Stimulated activated memory B cell treated with anti-CD40 and anti-IgM and Interleukin-4, amounts not matched to agents 10 μg/mL and 1 μg/mL and 100 μg/mL, for 72 hours (primary cell): ENCODE data around the gene PEX11A.

Source experiments
- ATAC-seq: fragments of 150-1000 bp; cut with Tn5 transposase; 2 replicates; pipeline ENCODE4 v1.10.0; 2021
- H3K27ac Mint-ChIP-seq: one replicate; pipeline ENCODE4 v1.8.0; 2022; ENCODE audit warnings: mild to moderate bottlenecking, mixed read lengths
- H3K27me3 Mint-ChIP-seq: one replicate; pipeline ENCODE4 v1.8.0; 2022; ENCODE audit warnings: mixed read lengths
- H3K36me3 Mint-ChIP-seq: one replicate; pipeline ENCODE4 v1.8.0; 2022; ENCODE audit warnings: mixed read lengths
- H3K4me1 Mint-ChIP-seq: one replicate; pipeline ENCODE4 v1.8.0; 2022; ENCODE audit warnings: mixed read lengths
- H3K4me3 Mint-ChIP-seq: one replicate; pipeline ENCODE4 v1.8.0; 2022; ENCODE audit warnings: mild to moderate bottlenecking, moderate library complexity, mixed read lengths
- H3K9me3 Mint-ChIP-seq: one replicate; pipeline ENCODE4 v1.8.0; 2022; ENCODE audit warnings: mixed read lengths

The PEX11A gene

GRCh38 chr15:89654301-89654761, 36.2 kb downstream of the PEX11A start:
- no peaks in the 10 kb centered on the region for H3K9me3 Mint-ChIP-seq
- peaks cover 15% of the 10 kb centered on the region for H3K4me1 Mint-ChIP-seq
- H3K27me3 Mint-ChIP-seq: peaks cover 73% of the 10 kb centered on the region
- no peak overlapping the region for H3K27ac Mint-ChIP-seq
- H3K36me3 Mint-ChIP-seq: no peaks in the 10 kb centered on the region
- ATAC-seq: no peak
- H3K4me3 Mint-ChIP-seq: peak overlapping the region; percentile 73

- no peak for ATAC-seq
- peaks cover 67% of the 10 kb centered on the region for H3K27me3 Mint-ChIP-seq
- H3K4me3 Mint-ChIP-seq: no peak overlapping the region
- peaks cover 15% of the 10 kb centered on the region for H3K4me1 Mint-ChIP-seq
- no peaks in the 10 kb centered on the region for H3K9me3 Mint-ChIP-seq
- no peaks in the 10 kb centered on the region for H3K36me3 Mint-ChIP-seq
- H3K27ac Mint-ChIP-seq: no peak overlapping the region
Measured at GRCh38 chr15:89653578-89653977, 37.0 kb downstream of the PEX11A start.

GRCh38 chr15:89652666-89653065, 37.9 kb downstream of the PEX11A start:
- H3K9me3 Mint-ChIP-seq: no peaks in the 10 kb centered on the region
- H3K27ac Mint-ChIP-seq: no peak overlapping the region
- no peaks in the 10 kb centered on the region for H3K36me3 Mint-ChIP-seq
- H3K4me1 Mint-ChIP-seq: peaks cover 16% of the 10 kb centered on the region
- no peak for ATAC-seq
- peaks cover 63% of the 10 kb centered on the region for H3K27me3 Mint-ChIP-seq
- H3K4me3 Mint-ChIP-seq: no peak overlapping the region

- no peak overlapping the region for H3K27ac Mint-ChIP-seq
- no peak overlapping the region for H3K4me3 Mint-ChIP-seq
- H3K9me3 Mint-ChIP-seq: no peaks in the 10 kb centered on the region
- no peaks in the 10 kb centered on the region for H3K36me3 Mint-ChIP-seq
- peaks cover 63% of the 10 kb centered on the region for H3K27me3 Mint-ChIP-seq
- peaks cover 22% of the 10 kb centered on the region for H3K4me1 Mint-ChIP-seq
- no peak for ATAC-seq
Measured at GRCh38 chr15:89652131-89652530, 38.4 kb downstream of the PEX11A start.

- Mint-ChIP-seq H3K36me3 (no peaks in the 10 kb centered on the region), H3K4me1 (peaks cover 16% of the 10 kb centered on the region), H3K4me3 (no peak overlapping the region), H3K27me3 (peaks cover 58% of the 10 kb centered on the region), H3K9me3 (no peaks in the 10 kb centered on the region), H3K27ac (no peak overlapping the region)
- no peak for ATAC-seq
Measured at GRCh38 chr15:89649716-89650115, 40.8 kb downstream of the PEX11A start.

- peaks cover 52% of the 10 kb centered on the region for H3K27me3 Mint-ChIP-seq
- no peak overlapping the region for H3K27ac Mint-ChIP-seq
- H3K9me3 Mint-ChIP-seq: no peaks in the 10 kb centered on the region
- no peak for ATAC-seq
- peaks cover 10% of the 10 kb centered on the region for H3K4me1 Mint-ChIP-seq
- no peak overlapping the region for H3K4me3 Mint-ChIP-seq
- H3K36me3 Mint-ChIP-seq: no peaks in the 10 kb centered on the region
Measured at GRCh38 chr15:89649013-89649625, 41.4 kb downstream of the PEX11A start.

GRCh38 chr15:89648106-89649012, 42.2 kb downstream of the PEX11A start:
- Mint-ChIP-seq H3K9me3 (no peaks in the 10 kb centered on the region), H3K36me3 (no peaks in the 10 kb centered on the region), H3K4me3 (no peak overlapping the region), H3K27me3 (peaks cover 45% of the 10 kb centered on the region), H3K27ac (no peak overlapping the region), H3K4me1 (peaks cover 9% of the 10 kb centered on the region)
- peak; percentile 39 for ATAC-seq

GRCh38 chr15:89647191-89647851, 43.2 kb downstream of the PEX11A start:
- peaks cover 9% of the 10 kb centered on the region for H3K4me1 Mint-ChIP-seq
- H3K27me3 Mint-ChIP-seq: peaks cover 34% of the 10 kb centered on the region
- H3K9me3 Mint-ChIP-seq: no peaks in the 10 kb centered on the region
- ATAC-seq: peak; percentile 56
- H3K4me3 Mint-ChIP-seq: no peak overlapping the region
- no peak overlapping the region for H3K27ac Mint-ChIP-seq
- H3K36me3 Mint-ChIP-seq: no peaks in the 10 kb centered on the region

- Mint-ChIP-seq H3K4me3 (no peak overlapping the region), H3K27ac (no peak overlapping the region), H3K36me3 (no peaks in the 10 kb centered on the region), H3K27me3 (peaks cover 27% of the 10 kb centered on the region), H3K4me1 (peaks cover 9% of the 10 kb centered on the region), H3K9me3 (no peaks in the 10 kb centered on the region)
- ATAC-seq: no peak
Measured at GRCh38 chr15:89646416-89647141, 44.0 kb downstream of the PEX11A start.

- no peak overlapping the region for H3K27ac Mint-ChIP-seq
- peaks cover 15% of the 10 kb centered on the region for H3K4me1 Mint-ChIP-seq
- no peak overlapping the region for H3K4me3 Mint-ChIP-seq
- no peaks in the 10 kb centered on the region for H3K36me3 Mint-ChIP-seq
- H3K9me3 Mint-ChIP-seq: no peaks in the 10 kb centered on the region
- peaks cover 23% of the 10 kb centered on the region for H3K27me3 Mint-ChIP-seq
- no peak for ATAC-seq
Measured at GRCh38 chr15:89645680-89646079, 44.9 kb downstream of the PEX11A start.

GRCh38 chr15:89642106-89642505, 48.4 kb downstream of the PEX11A start:
- peaks cover 9% of the 10 kb centered on the region for H3K4me1 Mint-ChIP-seq
- no peak overlapping the region for H3K27ac Mint-ChIP-seq
- peaks cover 16% of the 10 kb centered on the region for H3K27me3 Mint-ChIP-seq
- ATAC-seq: no peak
- no peaks in the 10 kb centered on the region for H3K36me3 Mint-ChIP-seq
- no peaks in the 10 kb centered on the region for H3K9me3 Mint-ChIP-seq
- H3K4me3 Mint-ChIP-seq: no peak overlapping the region

GRCh38 chr15:89641053-89641452, 49.5 kb downstream of the PEX11A start:
- H3K4me3 Mint-ChIP-seq: no peak overlapping the region
- H3K4me1 Mint-ChIP-seq: peaks cover 6% of the 10 kb centered on the region

GRCh38 chr15:89640245-89640644, 50.3 kb downstream of the PEX11A start:
- Mint-ChIP-seq H3K27ac (no peak overlapping the region), H3K36me3 (no peaks in the 10 kb centered on the region), H3K9me3 (peaks cover 4% of the 10 kb centered on the region), H3K27me3 (no peaks in the 10 kb centered on the region), H3K4me1 (peaks cover 6% of the 10 kb centered on the region), H3K4me3 (no peak overlapping the region)
- no peak for ATAC-seq

More at GRCh38 chr15:89641053-89641452, 49.5 kb downstream of the PEX11A start:
- H3K27me3 Mint-ChIP-seq: peaks cover 5% of the 10 kb centered on the region
- no peak overlapping the region for H3K27ac Mint-ChIP-seq
- no peaks in the 10 kb centered on the region for H3K36me3 Mint-ChIP-seq
- H3K9me3 Mint-ChIP-seq: no peaks in the 10 kb centered on the region
- ATAC-seq: peak; percentile 72

- Mint-ChIP-seq H3K4me3 (no peak overlapping the region), H3K27ac (no peak overlapping the region), H3K36me3 (peaks cover 6% of the 10 kb centered on the region), H3K9me3 (peaks cover 5% of the 10 kb centered on the region), H3K4me1 (peaks cover 5% of the 10 kb centered on the region), H3K27me3 (no peaks in the 10 kb centered on the region)
- ATAC-seq: no peak
Measured at GRCh38 chr15:89633585-89633984, 57.0 kb downstream of the PEX11A start.
